HG02885 (cell line): Measurements from ENCODE around the gene POLR2J2.
A peak's percentile ranks its signal among the peaks of the same experiment; 100 is the strongest.
"Not testable (repeated sequence)": the region's sequence is repeated elsewhere in the genome, so short reads cannot be mapped to it uniquely, and the experiment has no call there.

Experiments used
- ATAC-seq: cut with Tn5 transposase; IDR thresholded peaks from one replicate; pipeline ENCODE4 v1.9.1; 2021; ENCODE audit warnings: mild to moderate bottlenecking; ENCODE audit not compliant: unreplicated experiment, poor library complexity

Gene POLR2J2

GRCh38 chr7:102673447-102674067, 2.1 kb upstream of the POLR2J2 start:
- ATAC-seq: not testable (repeated sequence)

GRCh38 chr7:102671956-102672307, 469 bp upstream of the POLR2J2 start:
- peak; percentile 32 for ATAC-seq

- not testable (repeated sequence) for ATAC-seq
These were observed 3.9 kb downstream of the POLR2J2 start for GRCh38 chr7:102667523-102667922.

DNA sequence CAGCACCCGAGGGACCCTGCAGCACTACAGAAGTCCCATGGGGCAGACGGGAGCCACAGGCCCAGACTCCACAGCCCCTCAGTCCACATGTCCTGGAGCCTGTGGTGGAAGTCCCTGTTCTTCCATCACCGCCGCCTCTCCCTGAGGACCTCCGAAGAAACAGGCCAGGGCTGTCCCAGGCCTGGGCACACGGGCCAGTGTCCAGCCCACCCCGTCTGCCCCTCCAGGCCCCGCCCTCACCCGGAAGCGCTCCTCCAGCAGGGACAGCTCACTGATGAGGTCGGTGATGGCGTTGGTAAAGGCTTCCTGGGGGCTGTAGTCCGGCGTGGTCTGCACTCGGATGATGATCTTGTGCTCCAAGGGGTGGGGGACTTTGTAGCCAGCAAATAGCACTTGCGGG, 4.6 kb downstream of the POLR2J2 start:
- not testable (repeated sequence) for ATAC-seq

GRCh38 chr7:102664765-102665164, 6.7 kb downstream of the POLR2J2 start:
- ATAC-seq: not testable (repeated sequence)

DNA sequence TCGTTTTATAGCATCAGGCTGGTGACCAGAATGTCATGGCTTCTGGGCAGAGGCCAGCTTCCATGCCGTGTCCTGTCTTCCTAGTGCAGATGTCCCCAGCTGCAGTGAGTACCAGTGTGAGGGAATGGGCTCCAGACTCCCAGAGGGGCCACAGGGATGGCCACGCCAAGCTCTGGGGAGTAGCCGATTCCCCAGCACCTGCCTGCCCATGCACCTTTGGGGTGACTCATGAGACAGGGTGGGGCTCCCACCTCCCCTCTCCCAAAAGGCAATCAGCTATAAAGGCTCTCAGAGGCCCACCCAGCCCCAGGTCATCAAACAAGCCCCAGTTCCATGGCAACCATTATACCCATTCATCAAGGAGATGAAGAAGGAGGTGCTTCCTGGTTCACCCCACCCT, 21.5 kb downstream of the POLR2J2 start, which contains the start of gene SPDYE2B:
SPDYE2B (plus strand) TSS at position 396 of the 400 bp plus-strand sequence. CDS start 2,030 bp downstream, outside the sequence.
- not testable (repeated sequence) for ATAC-seq

DNA sequence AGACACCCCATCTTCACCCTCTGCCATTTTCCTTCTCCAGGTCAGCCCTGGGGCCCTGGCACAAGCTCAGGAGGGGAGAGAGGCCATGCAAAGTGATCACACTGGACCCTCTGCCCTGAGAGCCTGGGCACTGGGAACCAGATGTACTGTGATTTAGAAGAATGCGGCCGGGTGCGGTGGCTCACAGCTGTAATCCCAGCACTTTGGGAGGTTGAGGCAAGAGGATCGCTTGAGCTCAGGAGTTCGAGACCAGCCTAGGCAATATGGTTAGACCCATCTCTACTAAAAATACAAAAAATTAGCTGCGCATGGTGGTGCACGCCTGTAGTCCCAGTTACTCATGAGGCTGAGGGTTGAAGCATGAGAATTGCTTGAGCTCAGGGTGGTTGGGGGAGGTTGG, 23.6 kb downstream of the POLR2J2 start:
- ATAC-seq: not testable (repeated sequence)

GRCh38 chr7:102643404-102643803, 28.1 kb downstream of the POLR2J2 start:
- ATAC-seq: not testable (repeated sequence)

DNA sequence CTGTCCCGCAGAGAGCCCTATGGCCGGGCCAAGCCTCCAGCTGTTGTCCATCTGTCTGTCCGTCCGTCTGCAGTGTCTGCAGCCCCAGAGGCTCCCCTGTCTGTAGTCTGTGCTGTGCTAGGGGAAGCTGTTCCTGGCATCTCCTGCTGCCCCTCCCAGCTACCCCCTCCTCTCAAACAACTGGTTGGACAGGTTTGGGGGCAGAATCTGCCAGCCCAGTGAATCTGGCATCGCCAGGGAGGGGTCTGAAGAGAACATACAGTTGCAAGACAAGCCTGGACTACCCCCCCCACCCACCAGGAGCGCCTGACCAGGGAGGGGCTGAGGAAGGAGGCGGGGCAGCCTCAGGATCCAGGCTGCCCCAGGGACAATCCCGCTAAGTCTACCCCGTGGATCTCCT, 28.8 kb downstream of the POLR2J2 start, which contains the start of gene UPK3BL1:
UPK3BL1 (minus strand) TSS at position 101 of the 400 bp plus-strand sequence; CDS start at position 51, 50 bp downstream.
- not testable (repeated sequence) for ATAC-seq

- peak; percentile 16 for ATAC-seq
These were observed 32.6 kb downstream of the POLR2J2 start for GRCh38 chr7:102638848-102639247.

- not testable (repeated sequence) for ATAC-seq
These were observed 34.5 kb downstream of the POLR2J2 start for GRCh38 chr7:102636956-102637355.

DNA sequence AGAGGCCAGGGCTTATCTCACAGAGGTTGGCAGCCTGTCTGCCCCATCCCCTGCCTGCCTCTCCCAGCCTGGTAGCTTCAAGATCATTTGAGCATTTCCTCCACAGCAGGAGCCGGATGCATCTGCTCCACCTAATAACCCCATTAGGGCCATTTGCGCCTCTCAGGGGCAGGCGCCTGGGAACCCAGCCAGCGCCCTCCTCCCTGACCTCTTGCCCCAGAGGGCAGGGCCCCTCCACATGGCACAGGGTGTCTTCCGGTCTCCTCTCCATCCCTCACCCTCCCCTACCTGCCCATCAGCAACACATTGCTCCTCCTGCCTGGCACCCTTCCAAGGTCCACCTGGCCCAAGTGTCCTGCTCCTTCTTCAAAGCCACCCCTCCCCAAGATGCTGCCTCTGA, 36.1 kb downstream of the POLR2J2 start:
- ATAC-seq: not testable (repeated sequence)

DNA sequence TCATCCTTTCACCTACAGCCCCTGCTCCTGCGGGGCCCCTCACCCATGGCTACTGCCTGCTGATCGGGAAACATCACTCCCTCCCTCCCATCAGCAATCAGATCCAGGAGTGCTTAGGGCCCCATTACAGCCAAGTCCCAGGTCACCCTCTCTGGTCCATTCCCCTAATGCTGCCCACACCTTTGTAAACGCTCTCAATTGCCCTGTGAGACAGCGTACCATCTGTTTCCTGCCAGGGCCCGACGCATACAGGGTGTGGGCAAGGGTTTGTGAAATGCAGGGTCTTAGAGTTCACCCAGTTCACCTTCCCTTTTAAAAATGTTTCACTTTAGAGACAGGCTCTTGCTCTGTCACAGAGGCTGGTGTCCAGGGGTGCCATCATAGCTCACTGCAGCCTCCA, 37.2 kb downstream of the POLR2J2 start:
- ATAC-seq: not testable (repeated sequence)

DNA sequence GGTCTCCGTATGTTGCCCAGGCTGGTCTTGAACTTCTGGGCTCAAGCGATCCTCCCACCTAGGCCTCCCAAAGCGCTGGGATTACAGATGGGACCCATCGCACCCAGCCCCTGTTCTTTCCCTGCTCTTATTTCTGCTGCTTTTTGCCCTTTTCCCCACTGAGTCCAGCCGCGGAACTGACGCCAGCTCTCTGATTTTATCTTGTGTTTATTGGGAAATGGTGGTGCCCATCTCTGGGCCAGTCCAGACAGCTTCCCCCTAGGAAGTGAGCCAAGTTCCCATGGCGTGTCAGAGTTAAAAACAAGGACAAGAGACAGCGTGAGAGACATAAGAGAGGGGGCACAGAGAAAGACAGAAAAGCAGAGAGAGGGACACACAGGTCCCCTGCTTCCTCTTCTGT, 40.8 kb downstream of the POLR2J2 start:
- not testable (repeated sequence) for ATAC-seq

DNA sequence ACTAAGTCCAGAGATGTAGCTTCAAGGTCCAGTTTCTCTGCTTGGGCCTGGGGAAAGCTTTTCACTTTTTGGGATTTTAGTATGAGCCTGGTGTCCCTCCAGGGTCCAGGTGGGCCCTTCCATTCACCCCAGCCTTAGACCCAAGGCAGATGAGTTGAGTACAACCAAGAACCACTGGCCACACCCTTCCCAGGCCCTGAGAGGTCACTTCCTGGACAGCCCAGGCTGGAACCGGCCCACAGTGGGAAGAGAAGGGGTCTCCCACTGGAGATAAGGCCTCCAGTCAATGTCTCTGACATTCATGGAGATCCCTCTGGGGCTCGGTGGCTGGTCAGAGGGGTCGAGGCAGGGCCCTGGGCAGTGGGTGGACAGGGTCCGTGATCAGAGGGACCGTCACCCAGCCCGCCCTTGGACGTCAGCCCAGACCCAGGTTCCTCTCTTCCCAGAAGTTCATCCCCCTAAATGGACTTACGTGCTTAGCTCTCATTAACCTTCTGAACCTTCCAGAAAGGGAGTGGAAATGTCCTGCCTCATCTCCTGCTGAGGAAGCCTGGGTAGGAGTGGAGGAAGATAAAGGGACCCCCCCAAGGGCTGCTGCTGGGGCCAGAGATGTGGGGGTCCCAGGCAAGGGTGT, 44.1 kb downstream of the POLR2J2 start:
- ATAC-seq: not testable (repeated sequence)

GRCh38 chr7:102618122-102618521, 53.3 kb downstream of the POLR2J2 start:
- ATAC-seq: not testable (repeated sequence)

DNA sequence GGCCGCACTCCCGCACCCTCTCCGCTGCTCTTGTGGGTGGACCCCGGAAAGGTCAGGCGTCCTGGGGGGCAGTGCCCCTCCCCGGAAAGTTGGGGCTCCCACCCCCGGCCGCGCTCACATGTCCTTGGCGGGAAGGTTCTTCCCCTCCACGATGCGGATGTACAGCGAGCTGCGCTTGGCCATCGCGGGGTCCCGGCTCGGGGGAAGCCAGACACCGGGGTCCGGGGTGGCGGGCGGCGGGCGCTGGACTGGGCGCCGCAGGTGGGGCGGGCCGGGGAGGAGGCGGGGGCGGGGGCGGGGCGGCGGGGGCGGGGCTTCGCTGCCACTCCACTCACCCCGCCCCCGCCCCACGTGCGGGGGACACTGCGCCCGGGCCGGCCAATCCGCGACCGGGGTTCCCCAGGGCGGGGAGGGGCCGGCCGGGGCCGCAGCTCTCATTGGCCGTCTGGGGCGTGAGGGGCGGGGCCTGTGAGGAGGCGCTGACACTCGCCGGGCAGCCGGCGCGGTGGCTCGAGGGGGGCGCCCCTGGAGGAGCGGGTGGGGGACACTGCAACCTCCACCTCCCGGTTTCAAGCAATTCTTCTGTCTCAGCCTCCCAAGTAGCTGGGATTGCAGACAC, 54.8 kb downstream of the POLR2J2 start, which contains the start of gene RASA4:
RASA4 (minus strand) TSS at position 250 of the 619 bp plus-strand sequence; CDS start at position 183, 67 bp downstream.
- peak; percentile 83 for ATAC-seq
